Testis (tissue), 3 donors: ENCODE results near the gene NOC2L. TPM values are rescaled to one million over a fixed set of nuclear protein-coding genes. Genes with fewer than 3 reads are reported as not detected.

Experiments
- DNase-seq: peaks from one replicate; pipeline ENCODE4 v3.0.0-alpha.2; 2019
- H3K27ac ChIP-seq, 2 donors: fragments of 200-600 bp; sonication (generic); one replicate each; pipeline ENCODE4 v1.5.1; 2019
- H3K27me3 ChIP-seq: fragments of 200-600 bp; sonication (generic); one replicate; pipeline ENCODE4 v1.5.1; 2019
- H3K36me3 ChIP-seq: fragments of 200-600 bp; sonication (generic); one replicate; pipeline ENCODE4 v1.5.1; 2017; ENCODE audit warnings: low read depth; ENCODE audit errors: missing control alignments
- H3K4me1 ChIP-seq: fragments of 200-600 bp; sonication (generic); one replicate; pipeline ENCODE4 v1.5.1; 2019
- H3K4me3 ChIP-seq, 2 donors: fragments of 200-600 bp; sonication (generic); one replicate each; pipeline ENCODE4 v1.5.1; 2017 to 2019
- H3K9me3 ChIP-seq: fragments of 200-600 bp; sonication (generic); one replicate; pipeline ENCODE4 v1.5.1; 2017
- CTCF ChIP-seq, 3 experiments: fragments of 450-650 bp in 2 of 3; fragments of 200-600 bp in 1 of 3; sonication (generic) in 1 of 3; IDR thresholded peaks; one replicate each; pipeline ENCODE4 v1.5.1; 2016 to 2019; ENCODE audit warnings: antibody characterized with exemption in 3 of 3, mild to moderate bottlenecking in 2 of 3, moderate library complexity in 1 of 3
- POLR2A ChIP-seq: fragments of 450-650 bp; IDR thresholded peaks from one replicate; pipeline ENCODE4 v1.6.1; 2017; ENCODE audit warnings: antibody characterized with exemption, mild to moderate bottlenecking, moderate library complexity
- WGBS, 2 donors: methylation state at CpG; one replicate each; pipeline ENCODE4 v1.1.5; 2018; 5-methylcytosine and 5-hydroxymethylcytosine counted together
- intact Hi-C: fragments of 100-400 bp; cut with DNase I; formaldehyde crosslinking; loops from one replicate; pipeline ENCODE4 v1.15.1; 2023; ENCODE audit warnings: low total_unique reads
- polyA plus RNA-seq: library from polyadenylated mRNA; stranded (reverse); fragments of 350-450 nt; fragmentation: Illumina TruSeq; extraction: RNeasy Lipid Tissue Mini Kit (QIAGEN cat#74804); gene quantifications from one replicate; pipeline ENCODE4 v1.2.3, GENCODE V29; 2014; ENCODE audit warnings: low read depth, low replicate concordance; ENCODE audit not compliant: insufficient read depth
- total RNA-seq, 2 donors: library from RNA; depleted of rRNA; stranded (reverse); fragments of >200 nt; gene quantifications; one replicate each; pipeline ENCODE4 v1.2.3, GENCODE V29; 2016

The NOC2L gene
- total and polyA plus RNA-seq, 3 donors from 2014 or later = 78.3 to 94.0 (median 82.5) TPM

GRCh38 chr1:913491-914130 lies 45.4 kb downstream of the NOC2L start:
- Histone ChIP-seq H3K27ac (no peak overlapping the region), H3K36me3 (no peaks in the 10 kb centered on the region), H3K9me3 (no peaks in the 10 kb centered on the region), H3K4me3 (no peak overlapping the region), H3K27me3 (no peaks in the 10 kb centered on the region), H3K4me1 (peaks cover 12% of the 10 kb centered on the region)
- intact Hi-C loops = no loop called here
- TF ChIP-seq CTCF (IDR thresholded peaks at IDR 0.05) (no peak), POLR2A (no peak)
- 82 to 86% methylated on average over 6 to 12 of the region's 16 CpGs for WGBS, 2 donors
- no peak for DNase-seq

GRCh38 chr1:912740-913301 lies 46.2 kb downstream of the NOC2L start:
- Histone ChIP-seq H3K9me3 (no peaks in the 10 kb centered on the region), H3K4me3 (no peak overlapping the region), H3K36me3 (no peaks in the 10 kb centered on the region), H3K4me1 (peaks cover 12% of the 10 kb centered on the region), H3K27ac (no peak overlapping the region), H3K27me3 (no peaks in the 10 kb centered on the region)
- TF ChIP-seq POLR2A = no peak
- no peak for TF ChIP-seq CTCF (IDR thresholded peaks at IDR 0.05)
- DNase-seq = no peak
- intact Hi-C loops = no loop called here
- 70 to 74% methylated on average over 21 to 24 of the region's 24 CpGs for WGBS, 2 donors

- no peak for TF ChIP-seq POLR2A
- TF ChIP-seq CTCF (IDR thresholded peaks at IDR 0.05) = no peak
- H3K4me3 ChIP-seq = no peak overlapping the region
- H3K27ac ChIP-seq = no peak overlapping the region
- H3K4me1 ChIP-seq = peaks cover 9% of the 10 kb centered on the region
- no peaks in the 10 kb centered on the region for H3K36me3 ChIP-seq
- no peaks in the 10 kb centered on the region for H3K9me3 ChIP-seq
- no peak for DNase-seq
- WGBS, 2 donors = 55 to 60% methylated on average over 14 to 15 of the region's 15 CpGs
- intact Hi-C loops = no loop called here
- H3K27me3 ChIP-seq = no peaks in the 10 kb centered on the region
Observed at GRCh38 chr1:911875-912739, 46.9 kb downstream of the NOC2L start.

GRCh38 chr1:910881-911721 lies 48.0 kb downstream of the NOC2L start:
- peaks cover 5% of the 10 kb centered on the region for H3K4me1 ChIP-seq
- no peaks in the 10 kb centered on the region for H3K27me3 ChIP-seq
- no peak for TF ChIP-seq CTCF (IDR thresholded peaks at IDR 0.05)
- no peak for TF ChIP-seq POLR2A
- no peak for DNase-seq
- no peaks in the 10 kb centered on the region for H3K36me3 ChIP-seq
- no peak overlapping the region for H3K4me3 ChIP-seq
- intact Hi-C loops = no loop called here
- no peak overlapping the region for H3K27ac ChIP-seq
- H3K9me3 ChIP-seq = no peaks in the 10 kb centered on the region
- WGBS, 2 donors = 64% methylated on average over 14 to 25 of the region's 25 CpGs
